ENCODE results near the gene FAM209B.

Gene FAM209B

DNA sequence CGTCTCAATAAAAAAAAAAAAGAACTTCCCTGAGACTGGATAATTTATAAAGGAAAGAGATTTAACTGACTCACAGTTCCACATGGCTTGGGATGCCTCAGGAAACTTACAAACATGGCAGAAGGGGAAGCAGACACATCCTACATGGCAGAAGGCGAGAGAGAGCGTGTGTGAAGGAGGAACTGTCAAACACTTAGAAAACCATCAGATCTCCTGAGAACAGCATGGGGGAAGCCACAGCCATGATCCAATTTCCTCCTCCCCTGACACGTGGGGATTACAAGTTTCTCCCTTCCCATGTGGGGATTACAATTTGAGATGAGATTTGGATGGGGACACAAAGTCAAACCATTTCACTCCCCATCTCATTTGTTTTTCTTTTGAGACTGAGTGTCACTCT lies 49.5 kb downstream of the FAM209B start:
- in situ Hi-C loops (cut with HindIII; ENCODE audit: low pct_unique_long_range_greater_than_20kb, low sequenced_read_pairs): no loop called here
- TF ChIP-seq JUND (IDR thresholded peaks at IDR 0.05; ENCODE audit: low read depth): no peak
- no peak for DNase-seq (ENCODE audit: low read depth in 1 of 2, low spot score in 1 of 2)

DNA sequence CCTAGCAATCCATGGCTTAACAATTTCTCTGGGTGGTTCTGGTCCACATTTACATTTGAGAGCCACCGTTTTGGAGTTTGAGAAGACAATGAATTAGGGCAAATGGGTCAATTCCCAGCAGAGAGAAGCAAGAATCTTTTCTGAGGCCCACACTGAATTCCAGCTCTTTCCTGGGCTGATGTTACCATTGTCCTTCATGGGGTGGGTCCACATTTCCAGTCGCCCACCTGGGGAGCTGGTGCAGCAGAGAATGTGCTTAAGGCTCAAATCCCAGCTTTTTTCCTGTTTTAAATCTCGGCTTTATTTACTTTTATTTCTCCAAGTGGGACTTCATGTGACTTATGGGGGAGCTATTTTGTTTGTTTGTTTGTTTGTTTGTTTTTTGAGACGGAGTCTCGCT lies 51.9 kb downstream of the FAM209B start:
- in situ Hi-C loops (cut with HindIII; ENCODE audit: low pct_unique_long_range_greater_than_20kb, low sequenced_read_pairs): no loop called here
- DNase-seq (ENCODE audit: low read depth in 1 of 2, low spot score in 1 of 2): no peak
- TF ChIP-seq JUND (IDR thresholded peaks at IDR 0.05; ENCODE audit: low read depth): no peak

Data from T47D (cell line).